ENCODE results near the gene SDF2. TPM values are rescaled to one million over a fixed set of nuclear protein-coding genes. Genes with fewer than 3 reads are reported as not detected.
A peak's percentile ranks its signal among the peaks of the same experiment; 100 is the strongest.

SDF2 gene
- total and polyA plus RNA-seq, 9 of the 15 experiments (the other 6 are each of a cell fraction or from before 2014, with no cell fraction given): 41.2 to 132 (median 65.6) TPM

DNA sequence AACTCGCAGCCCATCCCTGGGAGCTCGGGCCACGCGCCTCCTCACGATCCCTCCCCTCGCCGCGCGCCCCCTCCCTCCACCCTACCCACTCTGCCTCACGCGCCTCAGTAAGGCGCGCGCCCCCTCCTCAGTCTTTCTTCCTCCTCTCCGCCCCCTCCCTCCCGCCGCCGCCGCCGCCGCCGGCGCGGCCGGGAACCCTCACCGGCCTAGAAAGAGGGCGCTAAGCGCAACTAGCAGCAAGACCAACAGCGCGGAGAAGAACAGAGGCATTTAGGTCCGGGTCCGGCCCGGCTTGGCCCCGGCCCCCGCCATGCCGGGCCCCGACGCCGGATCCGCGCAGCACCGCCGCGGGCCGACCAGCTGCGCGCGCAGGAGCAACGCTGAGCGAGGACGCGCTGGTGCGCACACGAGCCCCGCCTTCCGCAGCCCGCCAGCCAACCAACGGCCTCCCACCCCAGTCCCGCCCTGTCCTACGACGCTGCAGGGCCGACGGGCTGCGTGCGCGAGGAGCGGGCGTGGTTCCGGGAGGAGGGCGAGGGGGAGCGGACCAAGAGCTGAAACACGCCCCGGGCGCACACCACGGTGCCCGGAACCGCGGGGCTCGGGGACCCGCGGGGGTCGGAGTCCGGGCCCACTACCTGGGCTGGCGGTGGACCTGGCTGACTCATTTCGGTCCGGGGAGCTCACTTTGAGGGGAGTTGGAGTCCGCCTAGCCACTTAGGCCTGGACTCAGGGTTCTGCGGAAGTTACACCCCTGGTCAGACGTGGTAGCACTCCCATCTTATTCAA lies 16.7 kb downstream of the SDF2 start, which contains the start of gene BLTP2 (continued):
- no peak for TF ChIP-seq RAD21 (CRISPR knock-in tag; conservative IDR thresholded peaks at IDR 0.05 in 1 of 2, IDR thresholded peaks at IDR 0.05 in 1 of 2)
- TF ChIP-seq, protein P1, sequence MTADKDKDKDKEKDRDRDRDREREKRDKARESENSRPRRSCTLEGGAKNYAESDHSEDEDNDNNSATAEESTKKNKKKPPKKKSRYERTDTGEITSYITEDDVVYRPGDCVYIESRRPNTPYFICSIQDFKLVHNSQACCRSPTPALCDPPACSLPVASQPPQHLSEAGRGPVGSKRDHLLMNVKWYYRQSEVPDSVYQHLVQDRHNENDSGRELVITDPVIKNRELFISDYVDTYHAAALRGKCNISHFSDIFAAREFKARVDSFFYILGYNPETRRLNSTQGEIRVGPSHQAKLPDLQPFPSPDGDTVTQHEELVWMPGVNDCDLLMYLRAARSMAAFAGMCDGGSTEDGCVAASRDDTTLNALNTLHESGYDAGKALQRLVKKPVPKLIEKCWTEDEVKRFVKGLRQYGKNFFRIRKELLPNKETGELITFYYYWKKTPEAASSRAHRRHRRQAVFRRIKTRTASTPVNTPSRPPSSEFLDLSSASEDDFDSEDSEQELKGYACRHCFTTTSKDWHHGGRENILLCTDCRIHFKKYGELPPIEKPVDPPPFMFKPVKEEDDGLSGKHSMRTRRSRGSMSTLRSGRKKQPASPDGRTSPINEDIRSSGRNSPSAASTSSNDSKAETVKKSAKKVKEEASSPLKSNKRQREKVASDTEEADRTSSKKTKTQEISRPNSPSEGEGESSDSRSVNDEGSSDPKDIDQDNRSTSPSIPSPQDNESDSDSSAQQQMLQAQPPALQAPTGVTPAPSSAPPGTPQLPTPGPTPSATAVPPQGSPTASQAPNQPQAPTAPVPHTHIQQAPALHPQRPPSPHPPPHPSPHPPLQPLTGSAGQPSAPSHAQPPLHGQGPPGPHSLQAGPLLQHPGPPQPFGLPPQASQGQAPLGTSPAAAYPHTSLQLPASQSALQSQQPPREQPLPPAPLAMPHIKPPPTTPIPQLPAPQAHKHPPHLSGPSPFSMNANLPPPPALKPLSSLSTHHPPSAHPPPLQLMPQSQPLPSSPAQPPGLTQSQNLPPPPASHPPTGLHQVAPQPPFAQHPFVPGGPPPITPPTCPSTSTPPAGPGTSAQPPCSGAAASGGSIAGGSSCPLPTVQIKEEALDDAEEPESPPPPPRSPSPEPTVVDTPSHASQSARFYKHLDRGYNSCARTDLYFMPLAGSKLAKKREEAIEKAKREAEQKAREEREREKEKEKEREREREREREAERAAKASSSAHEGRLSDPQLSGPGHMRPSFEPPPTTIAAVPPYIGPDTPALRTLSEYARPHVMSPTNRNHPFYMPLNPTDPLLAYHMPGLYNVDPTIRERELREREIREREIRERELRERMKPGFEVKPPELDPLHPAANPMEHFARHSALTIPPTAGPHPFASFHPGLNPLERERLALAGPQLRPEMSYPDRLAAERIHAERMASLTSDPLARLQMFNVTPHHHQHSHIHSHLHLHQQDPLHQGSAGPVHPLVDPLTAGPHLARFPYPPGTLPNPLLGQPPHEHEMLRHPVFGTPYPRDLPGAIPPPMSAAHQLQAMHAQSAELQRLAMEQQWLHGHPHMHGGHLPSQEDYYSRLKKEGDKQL (CRISPR knock-in tag; IDR thresholded peaks at IDR 0.05; ENCODE audit: borderline replicate concordance): no peak
- no peak for TF ChIP-seq ZNF311 (CRISPR knock-in tag; IDR thresholded peaks at IDR 0.05)
- TF ChIP-seq, protein P2, sequence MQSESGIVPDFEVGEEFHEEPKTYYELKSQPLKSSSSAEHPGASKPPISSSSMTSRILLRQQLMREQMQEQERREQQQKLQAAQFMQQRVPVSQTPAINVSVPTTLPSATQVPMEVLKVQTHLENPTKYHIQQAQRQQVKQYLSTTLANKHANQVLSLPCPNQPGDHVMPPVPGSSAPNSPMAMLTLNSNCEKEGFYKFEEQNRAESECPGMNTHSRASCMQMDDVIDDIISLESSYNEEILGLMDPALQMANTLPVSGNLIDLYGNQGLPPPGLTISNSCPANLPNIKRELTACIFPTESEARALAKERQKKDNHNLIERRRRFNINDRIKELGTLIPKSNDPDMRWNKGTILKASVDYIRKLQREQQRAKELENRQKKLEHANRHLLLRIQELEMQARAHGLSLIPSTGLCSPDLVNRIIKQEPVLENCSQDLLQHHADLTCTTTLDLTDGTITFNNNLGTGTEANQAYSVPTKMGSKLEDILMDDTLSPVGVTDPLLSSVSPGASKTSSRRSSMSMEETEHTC (IDR thresholded peaks at IDR 0.05): no peak
- TF ChIP-seq FOXP1 (CRISPR knock-in tag; IDR thresholded peaks at IDR 0.05): 0 out of 2 replicates have a peak, but pooled peaks have one; percentile 29
- peak; percentile 89 for TF ChIP-seq EP400 (IDR thresholded peaks at IDR 0.05)
- TF ChIP-seq, protein P3, sequence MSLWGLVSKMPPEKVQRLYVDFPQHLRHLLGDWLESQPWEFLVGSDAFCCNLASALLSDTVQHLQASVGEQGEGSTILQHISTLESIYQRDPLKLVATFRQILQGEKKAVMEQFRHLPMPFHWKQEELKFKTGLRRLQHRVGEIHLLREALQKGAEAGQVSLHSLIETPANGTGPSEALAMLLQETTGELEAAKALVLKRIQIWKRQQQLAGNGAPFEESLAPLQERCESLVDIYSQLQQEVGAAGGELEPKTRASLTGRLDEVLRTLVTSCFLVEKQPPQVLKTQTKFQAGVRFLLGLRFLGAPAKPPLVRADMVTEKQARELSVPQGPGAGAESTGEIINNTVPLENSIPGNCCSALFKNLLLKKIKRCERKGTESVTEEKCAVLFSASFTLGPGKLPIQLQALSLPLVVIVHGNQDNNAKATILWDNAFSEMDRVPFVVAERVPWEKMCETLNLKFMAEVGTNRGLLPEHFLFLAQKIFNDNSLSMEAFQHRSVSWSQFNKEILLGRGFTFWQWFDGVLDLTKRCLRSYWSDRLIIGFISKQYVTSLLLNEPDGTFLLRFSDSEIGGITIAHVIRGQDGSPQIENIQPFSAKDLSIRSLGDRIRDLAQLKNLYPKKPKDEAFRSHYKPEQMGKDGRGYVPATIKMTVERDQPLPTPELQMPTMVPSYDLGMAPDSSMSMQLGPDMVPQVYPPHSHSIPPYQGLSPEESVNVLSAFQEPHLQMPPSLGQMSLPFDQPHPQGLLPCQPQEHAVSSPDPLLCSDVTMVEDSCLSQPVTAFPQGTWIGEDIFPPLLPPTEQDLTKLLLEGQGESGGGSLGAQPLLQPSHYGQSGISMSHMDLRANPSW (CRISPR knock-in tag; IDR thresholded peaks at IDR 0.05): no peak; the same call in 1 of the 2 replicates
- TF ChIP-seq, protein P4, sequence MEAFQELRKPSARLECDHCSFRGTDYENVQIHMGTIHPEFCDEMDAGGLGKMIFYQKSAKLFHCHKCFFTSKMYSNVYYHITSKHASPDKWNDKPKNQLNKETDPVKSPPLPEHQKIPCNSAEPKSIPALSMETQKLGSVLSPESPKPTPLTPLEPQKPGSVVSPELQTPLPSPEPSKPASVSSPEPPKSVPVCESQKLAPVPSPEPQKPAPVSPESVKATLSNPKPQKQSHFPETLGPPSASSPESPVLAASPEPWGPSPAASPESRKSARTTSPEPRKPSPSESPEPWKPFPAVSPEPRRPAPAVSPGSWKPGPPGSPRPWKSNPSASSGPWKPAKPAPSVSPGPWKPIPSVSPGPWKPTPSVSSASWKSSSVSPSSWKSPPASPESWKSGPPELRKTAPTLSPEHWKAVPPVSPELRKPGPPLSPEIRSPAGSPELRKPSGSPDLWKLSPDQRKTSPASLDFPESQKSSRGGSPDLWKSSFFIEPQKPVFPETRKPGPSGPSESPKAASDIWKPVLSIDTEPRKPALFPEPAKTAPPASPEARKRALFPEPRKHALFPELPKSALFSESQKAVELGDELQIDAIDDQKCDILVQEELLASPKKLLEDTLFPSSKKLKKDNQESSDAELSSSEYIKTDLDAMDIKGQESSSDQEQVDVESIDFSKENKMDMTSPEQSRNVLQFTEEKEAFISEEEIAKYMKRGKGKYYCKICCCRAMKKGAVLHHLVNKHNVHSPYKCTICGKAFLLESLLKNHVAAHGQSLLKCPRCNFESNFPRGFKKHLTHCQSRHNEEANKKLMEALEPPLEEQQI (IDR thresholded peaks at IDR 0.05): no peak
- TF ChIP-seq, protein P5, sequence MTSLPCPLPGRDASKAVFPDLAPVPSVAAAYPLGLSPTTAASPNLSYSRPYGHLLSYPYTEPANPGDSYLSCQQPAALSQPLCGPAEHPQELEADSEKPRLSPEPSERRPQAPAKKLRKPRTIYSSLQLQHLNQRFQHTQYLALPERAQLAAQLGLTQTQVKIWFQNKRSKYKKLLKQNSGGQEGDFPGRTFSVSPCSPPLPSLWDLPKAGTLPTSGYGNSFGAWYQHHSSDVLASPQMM (CRISPR knock-in tag; IDR thresholded peaks at IDR 0.05): no peak
- TF ChIP-seq, protein P6, sequence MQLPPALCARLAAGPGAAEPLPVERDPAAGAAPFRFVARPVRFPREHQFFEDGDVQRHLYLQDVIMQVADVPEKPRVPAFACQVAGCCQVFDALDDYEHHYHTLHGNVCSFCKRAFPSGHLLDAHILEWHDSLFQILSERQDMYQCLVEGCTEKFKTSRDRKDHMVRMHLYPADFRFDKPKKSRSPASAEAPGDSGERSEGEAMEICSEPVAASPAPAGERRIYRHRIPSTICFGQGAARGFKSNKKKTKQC (CRISPR knock-in tag; IDR thresholded peaks at IDR 0.05): peak; percentile 41; the same call in 1 of the 2 replicates
- no peak for TF ChIP-seq ZNF253 (CRISPR knock-in tag; conservative IDR thresholded peaks at IDR 0.05)
- no peak for TF ChIP-seq ZFPM2 (CRISPR knock-in tag; IDR thresholded peaks at IDR 0.05)
- TF ChIP-seq ZC3H4 (CRISPR knock-in tag; IDR thresholded peaks at IDR 0.05; ENCODE audit: borderline replicate concordance): no peak
